Ascending aorta (tissue), 2 donors: ENCODE data around the gene APMAP. TPM values are rescaled to one million over a fixed set of nuclear protein-coding genes. Genes with fewer than 3 reads are reported as not detected.
"Not testable (repeated sequence)": the region's sequence is repeated elsewhere in the genome, so short reads cannot be mapped to it uniquely, and the experiment has no call there.

Experiments used
- DNase-seq, 2 donors: peaks; one replicate each; pipeline ENCODE4 v3.0.0-alpha.2; 2019; ENCODE audit warnings: low spot score in 2 of 2
- H3K27ac ChIP-seq, 2 donors: fragments of 200-600 bp; sonication (generic); one replicate each; pipeline ENCODE4 v1.5.1; 2016 to 2017; ENCODE audit warnings: mild to moderate bottlenecking in 1 of 2
- H3K27me3 ChIP-seq: fragments of 200-600 bp; sonication (generic); one replicate; pipeline ENCODE4 v1.5.1; 2017
- H3K36me3 ChIP-seq, 2 donors: fragments of 200-600 bp; sonication (generic); one replicate each; pipeline ENCODE4 v1.5.1; 2016
- H3K4me1 ChIP-seq, 2 donors: fragments of 200-600 bp; sonication (generic); one replicate each; pipeline ENCODE4 v1.5.1; 2016 to 2017; ENCODE audit warnings: mild to moderate bottlenecking in 1 of 2
- H3K4me3 ChIP-seq, 2 donors: fragments of 200-600 bp; sonication (generic); one replicate each; pipeline ENCODE4 v1.5.1; 2016 to 2017; ENCODE audit warnings: mild to moderate bottlenecking in 1 of 2
- H3K9me3 ChIP-seq, 2 donors: fragments of 200-600 bp; sonication (generic); one replicate each; pipeline ENCODE4 v1.5.1; 2016
- intact Hi-C: fragments of 100-400 bp; cut with DNase I; formaldehyde crosslinking; loops from one replicate; pipeline ENCODE4 v1.15.1; 2023
- total RNA-seq: library from RNA; depleted of rRNA; stranded (reverse); fragments of >200 nt; gene quantifications from one replicate; pipeline ENCODE4 v1.1.0, GENCODE V29; 2016
- TF ChIP-seq, protein P1 (sequence below), 3 experiments: fragments of 200-600 bp in 2 of 3; fragments of 450-650 bp in 1 of 3; sonication (generic) in 2 of 3; IDR thresholded peaks; one replicate each; pipeline ENCODE4 v1.5.1; 2016 to 2019; ENCODE audit warnings: antibody characterized with exemption in 3 of 3, mild to moderate bottlenecking in 1 of 3, moderate library complexity in 1 of 3

Gene APMAP
- total RNA-seq, 1 donor from 2014 or later, result 44.8 TPM

DNA sequence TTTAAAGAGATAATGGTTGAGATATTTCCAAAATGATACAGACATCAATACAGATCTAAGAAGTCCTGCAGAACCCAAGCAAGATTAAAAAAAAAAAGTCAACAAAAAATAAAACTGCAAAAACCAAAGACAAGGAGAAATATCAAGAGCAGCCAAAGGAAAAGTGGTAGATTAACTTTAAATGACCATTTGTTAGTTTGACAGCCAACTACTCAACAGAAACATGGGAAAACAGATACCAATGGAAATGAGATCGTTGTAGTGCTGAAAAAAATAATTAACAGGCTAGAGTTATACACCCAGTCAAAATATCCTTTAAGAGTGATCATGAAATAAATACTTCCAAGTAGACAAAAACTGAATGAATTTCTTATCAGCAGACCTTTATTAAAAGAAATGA, 10.5 kb upstream of the APMAP start:
- Histone ChIP-seq H3K27ac (no peak overlapping the region), H3K9me3 (no peaks in the 10 kb centered on the region), H3K36me3 (peaks cover 17 to 31% of the 10 kb centered on the region in 2 donors), H3K4me3 (no peak overlapping the region), H3K27me3 (no peaks in the 10 kb centered on the region), H3K4me1 (peaks cover 0 to 2% of the 10 kb centered on the region in 2 donors)
- intact Hi-C loops, result no loop called here
- TF ChIP-seq, protein P1, sequence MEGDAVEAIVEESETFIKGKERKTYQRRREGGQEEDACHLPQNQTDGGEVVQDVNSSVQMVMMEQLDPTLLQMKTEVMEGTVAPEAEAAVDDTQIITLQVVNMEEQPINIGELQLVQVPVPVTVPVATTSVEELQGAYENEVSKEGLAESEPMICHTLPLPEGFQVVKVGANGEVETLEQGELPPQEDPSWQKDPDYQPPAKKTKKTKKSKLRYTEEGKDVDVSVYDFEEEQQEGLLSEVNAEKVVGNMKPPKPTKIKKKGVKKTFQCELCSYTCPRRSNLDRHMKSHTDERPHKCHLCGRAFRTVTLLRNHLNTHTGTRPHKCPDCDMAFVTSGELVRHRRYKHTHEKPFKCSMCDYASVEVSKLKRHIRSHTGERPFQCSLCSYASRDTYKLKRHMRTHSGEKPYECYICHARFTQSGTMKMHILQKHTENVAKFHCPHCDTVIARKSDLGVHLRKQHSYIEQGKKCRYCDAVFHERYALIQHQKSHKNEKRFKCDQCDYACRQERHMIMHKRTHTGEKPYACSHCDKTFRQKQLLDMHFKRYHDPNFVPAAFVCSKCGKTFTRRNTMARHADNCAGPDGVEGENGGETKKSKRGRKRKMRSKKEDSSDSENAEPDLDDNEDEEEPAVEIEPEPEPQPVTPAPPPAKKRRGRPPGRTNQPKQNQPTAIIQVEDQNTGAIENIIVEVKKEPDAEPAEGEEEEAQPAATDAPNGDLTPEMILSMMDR (IDR thresholded peaks at IDR 0.05), result no peak
- no peak for DNase-seq

DNA sequence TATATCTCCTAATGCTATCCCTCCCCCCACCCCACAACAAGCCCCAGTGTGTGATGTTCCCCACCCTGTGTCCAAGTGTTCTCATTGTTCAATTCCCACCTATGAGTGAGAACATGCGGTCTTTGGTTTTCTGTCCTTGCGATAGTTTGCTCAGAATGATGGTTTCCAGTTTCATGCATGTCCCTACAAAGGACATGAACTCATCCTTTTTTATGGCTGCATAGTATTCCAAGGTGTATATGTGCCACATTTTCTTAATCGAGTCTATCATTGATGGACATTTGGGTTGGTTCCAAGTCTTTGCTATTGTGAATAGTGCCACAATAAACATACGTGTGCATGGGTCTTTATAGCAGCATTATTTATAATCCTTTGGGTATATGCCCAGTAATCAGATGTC, 8.8 kb upstream of the APMAP start:
- intact Hi-C loops, result not testable (repeated sequence)

DNA sequence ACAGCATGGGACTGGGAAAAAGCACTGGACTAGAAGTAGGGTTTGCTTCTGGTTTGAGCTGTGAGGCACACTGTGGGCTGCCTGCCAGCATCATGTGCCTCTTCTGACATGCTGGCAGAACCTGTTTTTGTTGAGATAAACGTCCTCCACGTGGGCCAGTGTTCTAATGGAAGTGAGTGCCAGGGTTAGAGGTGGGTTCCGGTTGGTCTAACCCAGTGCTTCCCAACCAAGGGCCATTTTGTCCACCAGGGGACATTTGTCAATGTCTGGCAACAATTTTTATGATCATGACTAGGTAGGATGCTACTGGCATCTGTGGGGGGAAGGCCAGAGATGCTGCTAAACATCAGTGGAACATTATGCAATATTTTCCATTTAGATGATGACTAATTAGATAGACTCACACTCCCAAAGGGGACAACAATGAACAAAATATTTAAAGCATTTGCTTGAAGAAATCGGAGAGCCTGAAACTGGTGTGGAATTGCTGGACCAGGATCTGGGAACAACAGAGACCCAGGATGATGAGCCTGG, 7.8 kb upstream of the APMAP start:
- intact Hi-C loops, result no loop called here
- peak in 1 of 2 donors; percentile 70 for DNase-seq
- no peak overlapping the region for H3K4me3 ChIP-seq
- peaks cover 0 to 5% of the 10 kb centered on the region in 2 donors for H3K36me3 ChIP-seq
- H3K9me3 ChIP-seq, result no peaks in the 10 kb centered on the region
- H3K27me3 ChIP-seq, result no peaks in the 10 kb centered on the region
- no peak overlapping the region for H3K27ac ChIP-seq
- H3K4me1 ChIP-seq, result peaks cover 0 to 2% of the 10 kb centered on the region in 2 donors
- TF ChIP-seq, protein P1 (IDR thresholded peaks at IDR 0.05), result no peak

More for the DNA sequence above, 8.8 kb upstream of the APMAP start:
- H3K27ac ChIP-seq, H3K27me3 ChIP-seq, H3K4me3 ChIP-seq, DNase-seq, H3K9me3 ChIP-seq, H3K4me1 ChIP-seq: not testable (repeated sequence)
- peaks cover 4 to 15% of the 10 kb centered on the region in 2 donors for H3K36me3 ChIP-seq

DNA sequence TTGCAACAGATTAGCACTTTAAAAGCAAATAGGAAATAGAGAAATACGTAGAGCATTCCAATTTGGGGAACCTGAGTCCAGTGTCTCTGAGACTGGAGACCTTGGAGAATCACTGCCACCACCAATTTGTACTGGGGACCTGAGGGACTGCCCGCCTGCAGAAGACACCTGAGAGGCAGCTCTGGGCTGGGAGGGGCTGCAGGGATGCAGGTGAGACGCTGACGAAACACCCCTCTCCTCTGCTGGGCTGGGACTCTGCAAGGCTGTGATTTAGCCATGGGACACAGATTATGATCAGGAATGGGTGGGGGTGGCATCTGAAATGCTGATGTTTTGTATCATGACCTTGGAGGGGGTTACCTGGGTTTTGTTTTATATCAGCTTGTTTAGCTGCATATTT, 7.0 kb upstream of the APMAP start:
- TF ChIP-seq, protein P1 (IDR thresholded peaks at IDR 0.05), result no peak
- Histone ChIP-seq H3K27ac (no peak overlapping the region), H3K36me3 (no peaks in the 10 kb centered on the region), H3K4me3 (no peak overlapping the region), H3K9me3 (no peaks in the 10 kb centered on the region), H3K27me3 (no peaks in the 10 kb centered on the region), H3K4me1 (peaks cover 0 to 8% of the 10 kb centered on the region in 2 donors)
- intact Hi-C loops, result loop anchor here (5.0 to 10.0 kb wide), 2 partner anchors 33 to 1645 kb away; partner anchors contain the start of gene NXT1
- peak in 1 of 2 donors; percentile 53 for DNase-seq

DNA sequence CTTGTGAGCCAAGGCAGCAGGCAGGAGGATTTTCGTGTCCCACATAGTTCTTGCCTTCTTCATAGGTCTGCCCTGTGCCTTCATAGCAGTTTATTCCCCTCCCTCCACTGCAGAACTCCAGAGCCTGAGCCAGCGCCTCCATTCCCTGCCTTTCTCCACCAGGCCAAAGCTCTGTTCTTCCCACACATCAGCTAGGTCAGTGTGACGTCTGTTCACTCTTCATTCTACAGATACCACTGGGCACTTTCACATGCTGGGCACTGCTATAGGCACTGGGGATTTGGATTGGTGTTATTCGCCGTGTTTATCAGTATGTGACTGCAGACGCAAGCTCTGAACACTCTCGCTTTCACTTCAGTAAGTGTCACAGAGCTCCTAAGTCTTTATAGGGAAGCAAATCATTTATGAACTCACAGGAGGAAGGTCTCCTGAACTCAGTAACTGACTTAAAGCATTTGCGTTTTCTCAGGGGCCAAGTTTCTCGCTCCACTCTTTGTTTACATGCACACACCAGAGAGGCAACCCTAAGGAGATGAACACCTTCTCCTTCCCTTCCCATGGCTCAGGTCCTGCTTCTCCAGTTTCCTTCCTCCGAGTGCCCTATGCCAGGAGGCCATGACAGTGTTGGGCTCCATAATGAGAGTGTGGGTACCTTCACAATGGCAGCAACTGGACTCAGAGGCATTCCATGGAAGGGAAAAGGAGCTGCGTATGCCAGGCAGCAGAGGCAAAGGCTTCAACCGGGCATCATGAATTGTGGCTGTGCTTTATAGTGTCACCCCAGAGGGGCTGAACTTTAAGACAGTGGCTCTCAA, 6.3 kb upstream of the APMAP start:
- Histone ChIP-seq H3K4me3 (no peak overlapping the region), H3K27ac (no peak overlapping the region), H3K4me1 (peaks cover 0 to 9% of the 10 kb centered on the region in 2 donors), H3K27me3 (no peaks in the 10 kb centered on the region), H3K36me3 (no peaks in the 10 kb centered on the region), H3K9me3 (no peaks in the 10 kb centered on the region)
- TF ChIP-seq, protein P1 (IDR thresholded peaks at IDR 0.05), result no peak
- intact Hi-C loops, result loop anchor here (5.0 to 10.0 kb wide), 2 partner anchors 33 to 1644 kb away; partner anchors contain the start of gene NXT1
- peak in 1 of 2 donors; percentile 54 for DNase-seq

DNA sequence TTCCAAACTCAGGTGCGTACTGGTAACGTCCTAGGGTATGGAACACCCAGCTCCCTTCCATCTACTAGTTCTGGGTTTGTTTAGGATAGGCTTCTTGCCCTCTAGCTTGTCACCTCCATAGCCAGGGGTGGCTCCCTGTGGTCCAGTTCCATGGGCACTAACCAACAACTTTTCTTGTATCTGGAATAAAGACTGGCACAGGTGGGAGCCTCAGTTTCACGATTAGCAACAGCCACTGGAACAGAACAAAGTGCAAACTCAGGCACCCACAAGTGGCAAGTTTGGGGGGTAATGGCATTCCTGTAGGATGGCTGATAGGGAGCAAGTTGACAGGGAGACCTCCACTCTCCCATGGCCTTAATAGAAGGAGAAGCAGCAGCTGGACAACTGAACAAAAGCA, 5.6 kb upstream of the APMAP start:
- Histone ChIP-seq H3K4me1 (peaks cover 0 to 13% of the 10 kb centered on the region in 2 donors), H3K4me3 (no peak overlapping the region), H3K27ac (no peak overlapping the region), H3K36me3 (no peaks in the 10 kb centered on the region), H3K27me3 (no peaks in the 10 kb centered on the region), H3K9me3 (no peaks in the 10 kb centered on the region)
- TF ChIP-seq, protein P1 (IDR thresholded peaks at IDR 0.05), result no peak
- intact Hi-C loops, result loop anchor here (5.0 to 10.0 kb wide), 2 partner anchors 34 to 1643 kb away; partner anchors contain the start of gene NXT1
- DNase-seq, result peak in 1 of 2 donors; percentile 42
